GM12878 (cell line): ENCODE data around the gene PRMT3.

Experiments
- BHLHE40 ChIP-seq, 2 experiments: fragments of 450-650 bp in 1 of 2; IDR thresholded peaks; 2 replicates each; pipeline ENCODE4 v1.6.1; 2011 to 2017; ENCODE audit warnings: low read depth in 2 of 2, borderline replicate concordance in 1 of 2, improper control_type of control experiment in 1 of 2, low read length in 1 of 2, mild to moderate bottlenecking in 1 of 2
- CHD2 ChIP-seq: IDR thresholded peaks from 2 replicates; pipeline ENCODE4 v1.6.1; 2011; ENCODE audit warnings: low read depth, low read length, improper control_type of control experiment, borderline replicate concordance
- CHD4 ChIP-seq: fragments of 200-600 bp; sonication (generic); IDR thresholded peaks from 2 replicates; pipeline ENCODE4 v1.6.1; 2016; ENCODE audit warnings: mild to moderate bottlenecking
- CTCF ChIP-seq, 3 experiments: IDR thresholded peaks in 2 of 3; conservative IDR thresholded peaks in 1 of 3; 2 replicates each; pipeline ENCODE4 v1.5.1; 2011; ENCODE audit warnings: low read depth in 3 of 3, low read length in 3 of 3, mild to moderate bottlenecking in 3 of 3, control low read depth in 2 of 3, moderate library complexity in 2 of 3, inconsistent platforms in 1 of 3, mixed read lengths in 1 of 3; ENCODE audit not compliant: control insufficient read depth in 2 of 3, insufficient read depth in 1 of 3; ENCODE audit errors: extremely low read depth in 1 of 3
- ESRRA ChIP-seq: IDR thresholded peaks from 2 replicates; pipeline ENCODE4 v1.6.1; 2012; ENCODE audit warnings: mild to moderate bottlenecking, low read length, improper control_type of control experiment
- HDAC2 ChIP-seq: fragments of 200-600 bp; sonication (generic); IDR thresholded peaks from 2 replicates; pipeline ENCODE4 v1.6.1; 2017
- MAX ChIP-seq: IDR thresholded peaks from 2 replicates; pipeline ENCODE4 v1.6.1; 2012; ENCODE audit warnings: low read depth, low read length, improper control_type of control experiment
- NFXL1 ChIP-seq: fragments of 450-650 bp; IDR thresholded peaks from 2 replicates; pipeline ENCODE4 v1.6.1; 2017; ENCODE audit warnings: antibody characterized with exemption, mild to moderate bottlenecking, borderline replicate concordance
- POLR2A ChIP-seq: IDR thresholded peaks from 2 replicates; pipeline ENCODE4 v1.6.1; 2011; ENCODE audit warnings: low read depth, mild to moderate bottlenecking, low read length
- POLR2AphosphoS5 ChIP-seq: IDR thresholded peaks from 2 replicates; pipeline ENCODE4 v1.6.1; 2011; ENCODE audit warnings: mild to moderate bottlenecking, low read length, inconsistent platforms
- SIX5 ChIP-seq: IDR thresholded peaks from 2 replicates; pipeline ENCODE4 v1.6.1; 2011; ENCODE audit warnings: mild to moderate bottlenecking, low read depth, low read length, moderate library complexity; ENCODE audit not compliant: severe bottlenecking
- SMAD5 ChIP-seq: IDR thresholded peaks from 2 replicates; pipeline ENCODE4 v1.6.1; 2016; ENCODE audit warnings: antibody characterized with exemption, low read depth
- SPI1 ChIP-seq: IDR thresholded peaks from 2 replicates; pipeline ENCODE4 v1.6.1; 2011; ENCODE audit warnings: low read depth, mild to moderate bottlenecking, low read length, moderate library complexity, borderline replicate concordance; ENCODE audit not compliant: insufficient read depth
- SUPT20H ChIP-seq: IDR thresholded peaks from 2 replicates; pipeline ENCODE4 v1.6.1; 2011; ENCODE audit warnings: low read depth, mild to moderate bottlenecking, low read length, moderate library complexity, borderline replicate concordance; ENCODE audit not compliant: control insufficient read depth

GRCh38 chr11:20438637-20439036 lies 51.1 kb downstream of the PRMT3 start:
- no peak for TF ChIP-seq POLR2AphosphoS5
- no peak for TF ChIP-seq SPI1
- no peak for TF ChIP-seq SIX5
- no peak for TF ChIP-seq SMAD5
- no peak for TF ChIP-seq CTCF (IDR thresholded peaks at IDR 0.05 in 2 of 3, conservative IDR thresholded peaks at IDR 0.05 in 1 of 3; ENCODE audit: control insufficient read depth in 2 of 3, extremely low read depth in 1 of 3, insufficient read depth in 1 of 3, low read depth in 3 of 3, low read length in 3 of 3)
- no peak for TF ChIP-seq SUPT20H
- TF ChIP-seq CHD2: no peak
- TF ChIP-seq ESRRA: no peak
- TF ChIP-seq BHLHE40 (IDR thresholded peaks at IDR 0.05; ENCODE audit: borderline replicate concordance in 1 of 2, low read depth in 2 of 2, low read length in 1 of 2): no peak
- no peak for TF ChIP-seq CHD4
- no peak for TF ChIP-seq POLR2A
- no peak for TF ChIP-seq HDAC2
- TF ChIP-seq MAX: no peak
- TF ChIP-seq NFXL1: no peak
